Large intestine (tissue), 3 donors: ENCODE measurements around the gene CDYL. TPM values are rescaled to one million over a fixed set of nuclear protein-coding genes. Genes with fewer than 3 reads are reported as not detected.

Experiments used
- DNase-seq, 2 donors: peaks; one replicate each; pipeline versions ENCODE4 v3.0.0 to v3.0.0-alpha.2; 2013
- H3K27ac ChIP-seq: one replicate; pipeline ENCODE4 v1.5.1; 2013; ENCODE audit warnings: low read length
- H3K27me3 ChIP-seq: 2 replicates; pipeline ENCODE4 v1.6.1; 2013; ENCODE audit warnings: low read length; ENCODE audit not compliant: control insufficient read depth, insufficient read depth
- H3K36me3 ChIP-seq: 2 replicates; pipeline ENCODE4 v1.6.1; 2013; ENCODE audit warnings: low read length; ENCODE audit not compliant: control insufficient read depth, insufficient read depth
- H3K4me1 ChIP-seq: one replicate; pipeline ENCODE4 v1.6.1; 2013; ENCODE audit warnings: low read length; ENCODE audit not compliant: control insufficient read depth, insufficient read depth
- H3K4me3 ChIP-seq: one replicate; pipeline ENCODE4 v1.5.1; 2013; ENCODE audit warnings: low read length
- H3K9me3 ChIP-seq: one replicate; pipeline ENCODE4 v1.6.1; 2013; ENCODE audit warnings: mild to moderate bottlenecking, low read depth, low read length, moderate library complexity; ENCODE audit not compliant: control insufficient read depth
- WGBS: methylation state at CpG from one replicate; pipeline ENCODE4 v1.1.5; 2013; ENCODE audit warnings: low lambda C conversion rate; ENCODE audit not compliant: insufficient coverage; 5-methylcytosine and 5-hydroxymethylcytosine counted together
- polyA plus RNA-seq: library from polyadenylated mRNA; unstranded; fragments of 120-200 nt; gene quantifications from one replicate; pipeline ENCODE4 v1.2.1, GENCODE V29; 2013

Gene CDYL
- polyA plus RNA-seq, 1 donor, result 15.4 TPM

DNA sequence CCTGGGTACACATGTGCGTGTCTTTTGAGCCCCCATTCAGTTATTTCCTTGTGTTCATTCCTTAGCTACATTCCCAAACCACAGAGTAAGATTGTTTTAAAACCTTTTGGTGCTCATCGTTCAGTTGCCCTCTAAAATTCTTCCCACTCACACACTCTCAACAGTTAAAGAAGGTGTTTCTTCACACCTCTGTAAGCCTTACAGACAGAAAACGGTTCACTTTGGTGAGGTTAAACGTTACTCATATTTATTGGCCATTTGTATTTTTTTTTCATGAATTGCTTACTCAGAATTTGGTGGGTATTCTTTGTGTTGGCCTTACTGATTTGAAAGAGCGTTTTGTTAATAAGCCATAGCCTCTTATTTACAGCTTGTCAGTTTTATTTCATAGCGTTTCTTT, 97.7 kb downstream of the CDYL start:
- H3K27ac ChIP-seq, result no peak overlapping the region
- no peaks in the 10 kb centered on the region for H3K9me3 ChIP-seq
- H3K36me3 ChIP-seq, result no peaks in the 10 kb centered on the region
- DNase-seq, result no peak
- WGBS, result 96% methylated on average over 3 of the region's 6 CpGs
- H3K4me3 ChIP-seq, result no peak overlapping the region
- no peaks in the 10 kb centered on the region for H3K4me1 ChIP-seq
- H3K27me3 ChIP-seq, result no peaks in the 10 kb centered on the region

GRCh38 chr6:4879741-4880275, 103.6 kb downstream of the CDYL start:
- no peaks in the 10 kb centered on the region for H3K27me3 ChIP-seq
- peak; percentile 66 to 86 for DNase-seq
- H3K27ac ChIP-seq, result peak overlapping the region; percentile 66
- H3K36me3 ChIP-seq, result no peaks in the 10 kb centered on the region
- H3K4me3 ChIP-seq, result no peak overlapping the region
- WGBS, result no CpG with 5 or more reads among the region's 6 CpGs
- peaks cover 8% of the 10 kb centered on the region for H3K4me1 ChIP-seq
- H3K9me3 ChIP-seq, result no peaks in the 10 kb centered on the region

- Histone ChIP-seq H3K4me1 (peaks cover 8% of the 10 kb centered on the region), H3K9me3 (no peaks in the 10 kb centered on the region), H3K36me3 (no peaks in the 10 kb centered on the region), H3K27me3 (no peaks in the 10 kb centered on the region), H3K27ac (peak overlapping the region; percentile 66), H3K4me3 (no peak overlapping the region)
- DNase-seq, result no peak
- WGBS, result 67% methylated on average over 1 of the region's 3 CpGs
Observed at GRCh38 chr6:4880363-4880762, 104.2 kb downstream of the CDYL start.

DNA sequence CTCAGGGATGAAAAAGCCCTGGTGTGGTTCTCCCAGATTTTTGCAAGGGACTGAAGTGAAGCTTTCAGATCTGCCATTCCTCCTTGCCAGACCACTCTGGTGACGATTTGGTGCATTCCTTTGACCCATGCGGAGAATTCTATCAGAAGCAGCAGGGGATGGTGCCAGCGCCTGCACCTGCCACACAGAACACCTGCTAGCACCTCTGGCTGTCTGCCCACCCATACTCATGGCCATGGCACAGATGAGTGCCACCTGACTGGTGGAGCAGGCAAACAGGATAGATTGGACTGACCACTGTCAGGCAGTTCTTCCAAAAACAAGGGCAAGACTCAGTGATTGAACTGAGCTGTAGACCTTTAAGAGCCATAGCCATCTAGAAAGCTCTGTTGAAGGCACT, 107.1 kb downstream of the CDYL start:
- Histone ChIP-seq H3K36me3 (no peaks in the 10 kb centered on the region), H3K9me3 (no peaks in the 10 kb centered on the region), H3K27me3 (no peaks in the 10 kb centered on the region), H3K4me1 (peaks cover 8% of the 10 kb centered on the region), H3K4me3 (no peak overlapping the region), H3K27ac (no peak overlapping the region)
- no peak for DNase-seq
- WGBS, result no CpG with 5 or more reads among the region's 3 CpGs

DNA sequence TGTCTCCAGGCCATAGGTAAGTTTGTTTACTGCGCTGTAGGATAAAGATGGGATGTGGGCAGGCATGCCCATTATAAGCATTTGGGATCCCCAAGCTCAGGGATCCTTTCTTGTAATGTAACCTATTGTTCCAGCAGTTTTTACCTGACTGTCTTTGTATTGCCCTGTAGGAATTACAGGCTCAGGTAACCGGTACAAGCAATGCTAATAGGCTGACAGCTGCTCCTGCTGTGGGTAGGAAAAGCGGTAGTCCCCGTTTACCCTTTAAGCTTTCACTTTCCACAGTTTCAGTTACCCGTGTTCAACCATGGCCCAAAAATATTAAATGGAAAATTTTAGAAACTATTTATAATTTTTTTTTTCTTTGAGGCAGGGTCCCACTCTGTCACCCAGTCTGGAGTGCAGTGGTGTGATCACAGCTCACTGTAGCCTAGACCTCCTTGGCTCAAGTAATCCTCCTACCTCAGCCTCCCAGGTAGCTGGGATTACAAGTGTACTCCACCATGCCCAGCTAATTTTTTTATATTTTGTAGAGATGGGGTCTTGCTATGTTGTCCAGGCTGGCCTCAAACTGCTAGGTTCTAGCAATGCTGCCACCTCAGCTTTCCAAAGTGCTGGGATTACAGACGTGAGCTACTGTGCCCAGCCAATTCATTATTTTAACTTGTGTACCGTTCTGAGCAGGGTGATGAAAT, 108.6 kb downstream of the CDYL start:
- H3K4me3 ChIP-seq, result no peak overlapping the region
- H3K27me3 ChIP-seq, result no peaks in the 10 kb centered on the region
- H3K4me1 ChIP-seq, result peaks cover 6% of the 10 kb centered on the region
- no peaks in the 10 kb centered on the region for H3K9me3 ChIP-seq
- H3K36me3 ChIP-seq, result no peaks in the 10 kb centered on the region
- no peak overlapping the region for H3K27ac ChIP-seq
- no CpG with 5 or more reads among the region's 7 CpGs for WGBS
- DNase-seq, result no peak

GRCh38 chr6:4885341-4885933, 109.2 kb downstream of the CDYL start:
- Histone ChIP-seq H3K4me3 (no peak overlapping the region), H3K27me3 (no peaks in the 10 kb centered on the region), H3K9me3 (no peaks in the 10 kb centered on the region), H3K36me3 (no peaks in the 10 kb centered on the region), H3K4me1 (peaks cover 2% of the 10 kb centered on the region), H3K27ac (no peak overlapping the region)
- WGBS, result 90% methylated on average over 2 of the region's 4 CpGs
- no peak for DNase-seq

DNA sequence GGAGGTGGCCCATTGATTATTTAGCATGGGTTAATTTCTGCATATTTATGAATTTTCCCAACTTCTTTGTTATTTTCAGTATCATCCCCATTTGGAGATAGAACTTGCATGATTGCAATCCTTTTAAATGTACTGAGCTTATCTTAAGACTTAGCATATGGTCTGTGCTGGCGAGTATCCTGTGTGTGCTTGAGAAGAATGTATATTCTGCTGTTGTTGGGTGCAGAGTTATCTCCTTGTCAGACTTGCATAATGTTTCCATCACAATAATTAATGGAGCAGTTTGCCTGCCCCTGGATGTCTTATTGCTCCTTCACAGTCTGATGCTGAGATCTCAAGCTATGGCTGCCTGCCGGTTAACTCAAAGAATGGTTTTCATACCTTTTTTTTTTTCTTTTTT, 112.6 kb downstream of the CDYL start:
- Histone ChIP-seq H3K9me3 (no peaks in the 10 kb centered on the region), H3K27me3 (no peaks in the 10 kb centered on the region), H3K4me1 (no peaks in the 10 kb centered on the region), H3K27ac (no peak overlapping the region), H3K4me3 (no peak overlapping the region), H3K36me3 (peaks cover 21% of the 10 kb centered on the region)
- DNase-seq, result no peak
- WGBS, result no CpG with 5 or more reads among the region's 2 CpGs

GRCh38 chr6:4889701-4890100, 113.5 kb downstream of the CDYL start:
- no peak overlapping the region for H3K4me3 ChIP-seq
- H3K27me3 ChIP-seq, result no peaks in the 10 kb centered on the region
- no peak for DNase-seq
- no peaks in the 10 kb centered on the region for H3K9me3 ChIP-seq
- no peak overlapping the region for H3K27ac ChIP-seq
- peaks cover 27% of the 10 kb centered on the region for H3K36me3 ChIP-seq
- WGBS, result no CpG with 5 or more reads among the region's 5 CpGs
- H3K4me1 ChIP-seq, result no peaks in the 10 kb centered on the region

DNA sequence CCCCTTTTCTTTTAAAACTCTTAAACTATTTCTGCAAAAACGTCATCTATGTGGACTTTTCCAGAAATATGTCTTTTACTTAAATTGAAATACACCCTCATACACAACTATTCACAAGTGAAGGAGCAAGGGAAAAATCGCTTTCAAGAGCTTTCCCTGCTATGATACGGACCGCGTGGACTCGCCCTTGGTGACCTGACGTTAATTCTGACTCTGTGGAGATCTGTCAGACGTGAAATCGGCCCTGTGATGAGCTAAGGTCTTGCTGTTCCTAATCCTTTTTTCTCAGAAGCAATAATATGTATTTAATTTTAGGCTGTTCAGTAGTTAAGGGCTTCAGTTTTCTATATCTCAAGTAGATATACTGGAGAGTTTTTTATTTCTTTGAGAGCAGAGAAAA, 114.0 kb downstream of the CDYL start:
- Histone ChIP-seq H3K36me3 (peaks cover 27% of the 10 kb centered on the region), H3K27ac (no peak overlapping the region), H3K9me3 (no peaks in the 10 kb centered on the region), H3K27me3 (no peaks in the 10 kb centered on the region), H3K4me1 (no peaks in the 10 kb centered on the region), H3K4me3 (no peak overlapping the region)
- WGBS, result 100% methylated on average over 3 of the region's 9 CpGs
- DNase-seq, result no peak

DNA sequence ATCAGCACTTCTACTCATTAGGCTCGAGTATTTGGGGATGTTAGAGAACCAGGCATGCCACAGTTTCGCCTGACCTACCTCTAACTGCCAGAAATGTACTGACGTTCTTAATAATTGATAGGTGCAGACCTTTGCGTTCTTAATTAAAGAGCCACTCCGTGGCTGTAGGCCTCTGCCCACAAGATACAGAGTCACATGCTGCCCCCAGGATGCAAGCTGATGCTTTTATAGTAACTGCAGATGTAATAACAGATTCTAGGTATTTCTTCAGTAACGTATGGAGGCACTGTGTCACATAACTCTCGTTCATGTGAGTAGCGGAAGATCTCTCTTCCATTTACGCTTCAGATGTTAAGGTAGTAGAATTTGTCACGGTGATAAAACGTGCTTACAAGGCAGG, 114.4 kb downstream of the CDYL start:
- WGBS, result 100% methylated on average over 5 of the region's 11 CpGs
- H3K27ac ChIP-seq, result no peak overlapping the region
- H3K4me1 ChIP-seq, result no peaks in the 10 kb centered on the region
- no peak for DNase-seq
- H3K9me3 ChIP-seq, result no peaks in the 10 kb centered on the region
- H3K4me3 ChIP-seq, result no peak overlapping the region
- H3K36me3 ChIP-seq, result peaks cover 27% of the 10 kb centered on the region
- H3K27me3 ChIP-seq, result no peaks in the 10 kb centered on the region

DNA sequence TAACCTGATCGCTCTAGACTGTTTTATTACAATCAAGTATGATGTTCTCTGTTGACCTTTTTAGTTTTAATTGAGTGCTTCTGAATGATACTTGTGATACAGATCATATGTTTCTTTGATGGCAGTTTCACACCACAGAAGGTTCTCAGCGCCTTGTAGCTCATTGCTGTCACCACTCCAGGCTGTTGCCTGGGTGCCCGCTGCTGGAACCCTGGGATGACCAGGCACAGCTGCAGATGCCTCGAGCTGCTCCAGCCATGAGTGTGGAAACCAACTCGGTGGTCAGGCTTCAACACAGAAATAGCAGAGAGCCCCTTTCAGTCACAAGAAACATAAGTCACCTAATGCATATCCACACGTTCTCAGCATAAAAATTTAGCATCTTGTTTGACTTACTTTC, 114.9 kb downstream of the CDYL start:
- Histone ChIP-seq H3K9me3 (no peaks in the 10 kb centered on the region), H3K27ac (no peak overlapping the region), H3K27me3 (no peaks in the 10 kb centered on the region), H3K4me3 (no peak overlapping the region), H3K4me1 (no peaks in the 10 kb centered on the region), H3K36me3 (peaks cover 30% of the 10 kb centered on the region)
- DNase-seq, result no peak
- 100% methylated on average over 1 of the region's 6 CpGs for WGBS
